ENCODE measurements around the gene RABEP2. TPM values are rescaled to one million over a fixed set of nuclear protein-coding genes. Genes with fewer than 3 reads are reported as not detected.
"Not testable (repeated sequence)": the region's sequence is repeated elsewhere in the genome, so short reads cannot be mapped to it uniquely, and the experiment has no call there.

RABEP2 gene
- total RNA-seq, 1 donor from 2014 or later, result 38.3 TPM

DNA sequence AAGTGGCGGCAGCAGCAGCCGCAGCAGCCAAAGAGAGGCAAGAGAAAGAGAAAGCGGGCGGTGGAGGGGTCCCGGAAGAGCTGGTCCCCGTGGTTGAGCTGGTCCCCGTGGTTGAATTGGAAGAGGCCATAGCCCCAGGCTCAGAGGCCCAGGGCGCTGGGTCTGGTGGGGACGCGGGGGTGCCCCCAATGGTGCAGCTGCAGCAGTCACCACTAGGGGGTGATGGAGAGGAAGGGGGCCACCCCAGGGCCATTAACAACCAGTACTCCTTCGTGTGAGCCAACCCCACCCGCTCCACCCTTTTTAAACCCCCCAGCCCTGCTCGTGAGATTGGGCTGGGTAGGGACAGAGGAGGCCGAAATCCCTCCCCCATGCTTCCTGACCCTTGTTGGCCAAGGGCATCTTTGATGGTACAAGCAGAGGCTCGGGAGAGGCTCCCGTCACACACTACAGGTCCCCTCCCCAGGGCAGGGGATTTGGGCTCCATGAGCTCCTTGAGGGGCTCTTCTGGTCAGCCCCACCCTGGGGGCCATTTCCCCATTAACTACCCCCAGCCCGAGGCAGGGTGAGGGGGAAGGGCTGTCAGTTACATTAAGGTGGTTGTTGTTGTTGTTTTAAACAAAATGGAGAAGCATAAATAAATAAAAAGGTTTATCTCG, 51.4 kb downstream of the RABEP2 start:
- H3K36me3 ChIP-seq (ENCODE audit: control insufficient read depth, insufficient read depth, low read length), result peaks cover 6% of the 10 kb centered on the region
- DNase-seq (ENCODE audit: low read depth), result no peak
- no peaks in the 10 kb centered on the region for H3K27me3 ChIP-seq (ENCODE audit: control insufficient read depth, insufficient read depth, low read length)

DNA sequence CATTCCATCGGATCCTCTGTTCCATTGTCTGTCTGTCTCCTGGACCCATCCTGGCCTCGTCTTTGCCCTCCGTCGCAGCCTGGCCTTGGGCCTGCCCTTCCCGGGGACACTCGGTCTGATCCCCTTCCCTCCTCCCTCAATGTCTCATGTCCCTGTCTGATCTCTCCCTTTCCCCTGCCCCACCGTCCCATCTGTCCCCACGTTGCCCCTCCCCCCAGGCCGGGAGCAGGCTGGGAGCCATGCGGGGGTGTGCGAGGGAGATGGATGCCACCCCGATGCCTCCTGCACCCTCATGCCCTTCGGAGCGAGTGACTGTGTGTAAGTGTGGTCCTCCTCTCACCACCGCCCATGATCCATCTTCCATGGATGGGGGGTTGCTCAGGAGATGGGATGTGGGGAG, 52.1 kb downstream of the RABEP2 start:
- H3K36me3 ChIP-seq (ENCODE audit: control insufficient read depth, insufficient read depth, low read length), result peaks cover 6% of the 10 kb centered on the region
- TF ChIP-seq, protein P1, sequence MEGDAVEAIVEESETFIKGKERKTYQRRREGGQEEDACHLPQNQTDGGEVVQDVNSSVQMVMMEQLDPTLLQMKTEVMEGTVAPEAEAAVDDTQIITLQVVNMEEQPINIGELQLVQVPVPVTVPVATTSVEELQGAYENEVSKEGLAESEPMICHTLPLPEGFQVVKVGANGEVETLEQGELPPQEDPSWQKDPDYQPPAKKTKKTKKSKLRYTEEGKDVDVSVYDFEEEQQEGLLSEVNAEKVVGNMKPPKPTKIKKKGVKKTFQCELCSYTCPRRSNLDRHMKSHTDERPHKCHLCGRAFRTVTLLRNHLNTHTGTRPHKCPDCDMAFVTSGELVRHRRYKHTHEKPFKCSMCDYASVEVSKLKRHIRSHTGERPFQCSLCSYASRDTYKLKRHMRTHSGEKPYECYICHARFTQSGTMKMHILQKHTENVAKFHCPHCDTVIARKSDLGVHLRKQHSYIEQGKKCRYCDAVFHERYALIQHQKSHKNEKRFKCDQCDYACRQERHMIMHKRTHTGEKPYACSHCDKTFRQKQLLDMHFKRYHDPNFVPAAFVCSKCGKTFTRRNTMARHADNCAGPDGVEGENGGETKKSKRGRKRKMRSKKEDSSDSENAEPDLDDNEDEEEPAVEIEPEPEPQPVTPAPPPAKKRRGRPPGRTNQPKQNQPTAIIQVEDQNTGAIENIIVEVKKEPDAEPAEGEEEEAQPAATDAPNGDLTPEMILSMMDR (IDR thresholded peaks at IDR 0.05; ENCODE audit: insufficient read depth, low read length, poor library complexity, severe bottlenecking), result no peak
- no peak overlapping the region for H3K4me3 ChIP-seq (ENCODE audit: low read depth, low read length)
- no peak for DNase-seq (ENCODE audit: low read depth)
- H3K27me3 ChIP-seq (ENCODE audit: control insufficient read depth, insufficient read depth, low read length), result no peaks in the 10 kb centered on the region

More for the DNA sequence above, 51.4 kb downstream of the RABEP2 start:
- TF ChIP-seq, protein P1 (IDR thresholded peaks at IDR 0.05; ENCODE audit: insufficient read depth, low read length, poor library complexity, severe bottlenecking), result peak; percentile 74
- H3K4me3 ChIP-seq (ENCODE audit: low read depth, low read length), result no peak overlapping the region

DNA sequence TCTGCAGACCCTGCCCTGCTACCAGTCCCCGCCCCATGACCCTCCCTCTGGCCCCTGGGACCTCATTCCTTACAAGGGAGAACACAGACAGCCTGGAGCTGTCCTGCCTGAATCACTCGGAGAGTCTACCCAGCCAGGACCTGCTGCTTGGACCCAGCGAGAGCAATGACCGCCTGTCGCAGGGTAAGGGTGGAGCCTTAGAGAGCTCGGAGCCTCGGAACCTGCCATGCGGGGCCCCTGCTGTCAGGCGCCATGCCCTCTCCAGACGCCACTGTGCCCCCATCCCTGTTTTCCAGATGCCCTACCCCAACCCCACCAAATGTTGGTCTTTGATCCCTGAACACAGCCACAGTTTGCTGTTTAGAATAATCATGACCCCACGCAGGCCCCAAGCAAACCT, 55.8 kb downstream of the RABEP2 start:
- peaks cover 7% of the 10 kb centered on the region for H3K36me3 ChIP-seq (ENCODE audit: control insufficient read depth, insufficient read depth, low read length)
- TF ChIP-seq, protein P1 (IDR thresholded peaks at IDR 0.05; ENCODE audit: insufficient read depth, low read length, poor library complexity, severe bottlenecking), result no peak
- no peaks in the 10 kb centered on the region for H3K27me3 ChIP-seq (ENCODE audit: control insufficient read depth, insufficient read depth, low read length)
- H3K4me3 ChIP-seq (ENCODE audit: low read depth, low read length), result no peak overlapping the region
- no peak for DNase-seq (ENCODE audit: low read depth)

DNA sequence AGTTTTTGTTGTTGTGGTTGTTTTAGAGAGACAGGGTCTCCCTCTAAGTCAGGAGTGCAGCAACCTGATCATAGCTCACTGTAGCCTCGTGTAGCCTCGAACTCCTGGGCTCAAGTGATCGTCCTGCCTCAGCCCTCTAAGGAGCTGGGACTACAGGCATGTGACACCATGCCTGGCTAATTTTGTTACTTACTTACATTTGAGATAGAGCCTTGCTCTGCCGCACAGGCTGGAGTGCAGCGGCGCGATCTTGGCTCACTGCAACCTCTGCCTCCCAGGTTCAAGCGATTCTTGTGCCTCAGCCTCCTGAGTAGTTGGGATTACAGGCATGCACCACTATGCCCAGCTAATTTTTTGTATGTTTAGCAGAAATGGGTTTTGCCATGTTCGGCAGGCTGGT, 57.4 kb downstream of the RABEP2 start:
- not testable (repeated sequence) for H3K4me3 ChIP-seq (ENCODE audit: low read depth, low read length); DNase-seq (ENCODE audit: low read depth); H3K27me3 ChIP-seq (ENCODE audit: control insufficient read depth, insufficient read depth, low read length); H3K36me3 ChIP-seq (ENCODE audit: control insufficient read depth, insufficient read depth, low read length)

DNA sequence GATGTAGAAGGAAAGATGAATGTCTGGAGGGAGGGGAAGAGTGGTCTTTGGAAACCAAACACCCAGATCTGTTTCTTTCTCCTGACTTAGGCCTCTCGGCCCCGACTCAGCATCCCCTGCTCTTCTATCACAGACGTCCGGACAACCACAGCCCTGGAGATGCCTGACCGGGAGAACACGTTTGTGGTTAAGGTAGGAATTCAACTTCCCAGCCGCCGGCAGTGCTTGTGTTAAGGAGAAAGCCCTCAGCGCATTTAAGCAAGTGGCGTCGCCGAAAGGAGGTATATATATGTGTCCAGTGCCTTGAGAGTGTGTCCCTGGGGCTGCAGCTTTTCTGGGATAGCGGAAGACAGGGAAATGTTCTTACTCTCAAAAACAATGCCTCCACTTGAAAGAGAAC, 57.8 kb downstream of the RABEP2 start:
- H3K36me3 ChIP-seq (ENCODE audit: control insufficient read depth, insufficient read depth, low read length), result peaks cover 7% of the 10 kb centered on the region
- H3K4me3 ChIP-seq (ENCODE audit: low read depth, low read length), result no peak overlapping the region
- no peaks in the 10 kb centered on the region for H3K27me3 ChIP-seq (ENCODE audit: control insufficient read depth, insufficient read depth, low read length)
- TF ChIP-seq, protein P1 (IDR thresholded peaks at IDR 0.05; ENCODE audit: insufficient read depth, low read length, poor library complexity, severe bottlenecking), result no peak
- DNase-seq (ENCODE audit: low read depth), result no peak

DNA sequence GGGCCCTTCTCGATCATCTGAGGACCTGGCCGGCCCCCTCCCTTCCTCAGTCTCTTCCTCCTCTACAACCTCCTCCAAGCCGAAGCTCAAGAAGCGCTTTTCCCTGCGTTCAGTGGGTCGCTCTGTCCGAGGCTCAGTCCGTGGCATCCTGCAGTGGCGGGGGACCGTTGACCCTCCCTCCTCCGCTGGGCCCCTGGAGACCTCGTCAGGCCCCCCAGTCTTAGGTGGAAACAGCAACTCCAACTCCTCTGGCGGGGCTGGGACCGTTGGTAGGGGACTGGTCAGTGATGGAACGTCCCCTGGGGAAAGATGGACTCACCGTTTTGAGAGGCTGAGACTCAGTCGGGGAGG, 58.6 kb downstream of the RABEP2 start:
- H3K36me3 ChIP-seq (ENCODE audit: control insufficient read depth, insufficient read depth, low read length), result peaks cover 7% of the 10 kb centered on the region
- H3K27me3 ChIP-seq (ENCODE audit: control insufficient read depth, insufficient read depth, low read length), result no peaks in the 10 kb centered on the region
- TF ChIP-seq, protein P1 (IDR thresholded peaks at IDR 0.05; ENCODE audit: insufficient read depth, low read length, poor library complexity, severe bottlenecking), result no peak
- no peak for DNase-seq (ENCODE audit: low read depth)
- no peak overlapping the region for H3K4me3 ChIP-seq (ENCODE audit: low read depth, low read length)

Measured in kidney epithelial cell (primary cell).